GM21526 (cell line): Measurements from ENCODE around the gene CLRN3.

Source experiments
- ATAC-seq: cut with Tn5 transposase; IDR thresholded peaks from one replicate; pipeline ENCODE4 v1.9.1; 2021; ENCODE audit warnings: moderate library complexity; ENCODE audit not compliant: unreplicated experiment, low FRiP score

The CLRN3 gene

DNA sequence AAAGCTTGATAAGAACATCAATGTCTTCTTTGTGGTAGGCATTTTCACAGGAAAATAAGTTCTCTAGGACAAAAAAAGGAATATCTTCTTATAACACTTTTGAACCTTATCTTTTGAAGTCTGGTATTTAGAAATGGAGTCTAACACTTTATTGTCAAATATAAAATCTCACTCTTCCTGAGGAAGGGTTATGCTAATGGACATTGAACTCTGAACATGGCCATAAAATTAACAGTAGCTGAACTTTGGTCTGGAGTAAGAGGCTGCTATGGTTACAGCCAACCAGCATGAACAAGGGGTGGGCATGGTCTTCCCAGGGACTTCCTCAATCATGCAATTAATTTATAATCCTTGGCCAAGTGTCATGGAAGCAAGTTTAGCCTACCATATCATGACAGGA, at the start of gene CLRN3:
Gene CLRN3, minus strand, starts transcription at position 199 of the 400 bp plus-strand sequence. Its CDS starts 157 bp downstream, at position 42.
- no peak for ATAC-seq

GRCh38 chr10:127940866-127941640, 48.3 kb upstream of the CLRN3 start:
- ATAC-seq = no peak

DNA sequence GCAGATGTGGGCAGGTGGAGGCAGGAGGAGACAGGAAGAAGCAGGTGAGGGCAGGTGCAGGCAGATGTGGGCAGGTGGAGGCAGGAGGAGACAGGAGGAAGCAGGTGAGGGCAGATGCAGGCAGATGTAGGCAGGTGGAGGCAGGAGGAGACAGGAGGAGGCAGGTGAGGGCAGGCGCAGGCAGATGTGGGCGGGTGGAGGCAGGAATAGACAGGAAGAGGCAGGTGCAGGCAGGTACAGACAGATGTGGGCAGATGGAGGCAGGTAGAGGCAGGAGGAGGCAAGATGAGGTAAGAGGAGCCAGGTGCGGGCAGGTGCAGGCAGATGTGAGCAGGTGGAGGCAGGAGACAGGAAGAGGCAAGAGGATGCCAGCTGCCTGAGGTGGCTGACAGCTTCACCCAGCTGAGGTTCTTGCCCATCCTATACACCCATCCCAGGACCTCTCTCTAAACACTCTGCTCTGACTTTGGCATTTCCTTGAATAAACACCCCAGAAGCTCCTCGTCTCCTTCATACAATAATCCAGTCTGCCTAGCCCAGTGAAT, 47.1 kb upstream of the CLRN3 start:
- ATAC-seq = no peak

- no peak for ATAC-seq
Observed at GRCh38 chr10:127937915-127938463, 45.2 kb upstream of the CLRN3 start.

DNA sequence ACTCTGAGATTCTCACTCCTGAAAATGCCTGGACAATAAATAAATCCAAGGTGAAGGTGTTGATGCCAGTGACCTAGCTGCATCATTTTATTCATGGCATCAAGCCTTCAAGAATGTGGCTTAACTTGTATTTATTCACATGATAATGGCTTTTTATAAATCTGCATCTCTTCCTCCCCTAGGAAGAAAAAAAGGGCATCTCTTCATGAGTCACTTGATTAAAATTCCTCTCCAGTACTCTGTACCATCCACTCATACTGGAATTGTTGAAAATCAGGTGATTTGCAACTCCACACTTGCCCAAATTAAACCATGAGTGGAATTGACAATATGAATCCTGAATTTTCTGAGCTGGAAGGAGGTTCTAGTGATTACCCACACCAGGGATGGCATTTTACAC, 44.3 kb upstream of the CLRN3 start:
- ATAC-seq = no peak

DNA sequence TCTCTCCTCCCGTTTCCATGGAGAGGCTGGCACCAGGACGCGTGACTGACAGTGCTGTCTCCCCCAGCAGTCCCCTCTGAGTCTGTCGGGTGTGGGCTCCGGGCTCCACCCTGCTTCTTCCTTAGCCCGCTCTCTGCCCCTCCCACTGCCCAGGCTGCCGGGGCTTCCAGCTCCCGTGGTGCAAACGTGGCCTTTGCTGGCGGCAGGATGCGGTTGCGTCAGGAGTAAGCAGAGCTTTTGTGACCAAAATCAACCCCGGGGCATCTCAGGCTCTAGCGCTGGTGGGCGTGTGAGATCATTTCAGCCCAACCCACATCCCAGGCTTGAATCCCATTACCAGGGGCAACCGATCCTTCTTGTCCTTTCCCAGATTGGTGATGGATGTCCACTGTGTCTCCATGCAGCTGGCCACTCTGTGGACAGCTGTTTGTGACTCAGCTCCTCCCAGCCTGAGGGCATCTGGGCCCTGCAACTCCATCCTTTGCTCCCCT, 42.4 kb upstream of the CLRN3 start:
- no peak for ATAC-seq

GRCh38 chr10:127934383-127934782, 41.6 kb upstream of the CLRN3 start:
- ATAC-seq = no peak

GRCh38 chr10:127933271-127933670, 40.5 kb upstream of the CLRN3 start:
- no peak for ATAC-seq

- ATAC-seq = no peak
Observed at GRCh38 chr10:127932521-127933270, 40.0 kb upstream of the CLRN3 start.

GRCh38 chr10:127928021-127928806, 35.5 kb upstream of the CLRN3 start:
- no peak for ATAC-seq

- no peak for ATAC-seq
Observed at GRCh38 chr10:127926455-127926854, 33.7 kb upstream of the CLRN3 start.

- no peak for ATAC-seq
Observed at GRCh38 chr10:127925471-127926207, 32.9 kb upstream of the CLRN3 start.

GRCh38 chr10:127923646-127924045, 30.9 kb upstream of the CLRN3 start:
- no peak for ATAC-seq

GRCh38 chr10:127922675-127923366, 30.1 kb upstream of the CLRN3 start:
- ATAC-seq = no peak

DNA sequence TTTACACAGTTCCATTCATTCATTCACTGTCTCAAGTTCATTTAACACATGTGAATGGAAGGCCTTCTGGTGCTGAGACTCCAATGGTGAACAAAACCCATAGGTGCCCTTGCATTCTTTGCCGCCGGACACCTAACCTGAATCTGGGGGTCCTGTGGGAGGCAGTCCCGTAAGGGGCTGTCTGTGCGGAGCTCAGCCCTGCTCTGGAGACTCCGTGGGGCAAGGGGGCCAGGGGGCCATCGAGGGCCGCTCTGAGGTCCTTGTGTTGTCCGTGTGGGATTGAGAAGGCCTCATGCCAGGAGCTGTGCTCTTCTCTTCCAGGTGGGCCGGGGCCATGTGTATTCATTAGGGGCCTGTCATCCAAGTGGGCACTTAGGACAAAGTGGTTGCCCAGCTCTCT, 29.5 kb upstream of the CLRN3 start:
- ATAC-seq = no peak

GRCh38 chr10:127921753-127922145, 29.0 kb upstream of the CLRN3 start:
- no peak for ATAC-seq

DNA sequence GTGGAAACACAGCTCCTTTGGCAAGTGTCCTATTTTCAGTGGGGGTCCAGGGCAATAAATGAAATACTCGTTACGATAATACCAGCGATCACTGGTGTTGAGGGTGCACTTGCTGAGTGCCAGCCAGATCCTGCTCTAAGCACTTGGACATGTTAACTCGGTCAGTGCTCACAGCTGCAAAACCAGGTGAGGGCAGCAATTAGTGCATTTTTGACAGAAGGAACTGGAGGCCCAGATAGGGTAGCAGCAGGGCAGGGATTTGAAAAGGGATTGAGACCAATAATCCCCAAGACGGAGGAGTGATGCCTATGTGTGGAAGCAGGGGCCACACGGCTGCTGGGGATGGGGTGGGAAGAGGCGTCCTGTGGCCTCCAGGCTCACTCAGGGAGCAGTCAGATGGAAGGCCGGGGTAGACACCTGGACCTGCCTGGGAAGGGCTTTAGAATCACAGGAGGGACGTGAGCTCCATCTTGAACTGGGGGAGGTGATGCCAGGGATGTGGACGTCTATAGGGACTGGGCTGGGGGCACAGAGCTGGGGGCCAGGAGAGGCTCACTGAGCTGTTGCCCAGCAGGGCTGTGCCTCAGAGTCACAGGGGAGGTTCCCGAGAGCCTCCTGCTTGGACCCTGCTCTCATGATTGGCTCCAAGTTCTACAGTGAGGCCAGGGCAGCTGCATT, 28.5 kb upstream of the CLRN3 start:
- no peak for ATAC-seq

DNA sequence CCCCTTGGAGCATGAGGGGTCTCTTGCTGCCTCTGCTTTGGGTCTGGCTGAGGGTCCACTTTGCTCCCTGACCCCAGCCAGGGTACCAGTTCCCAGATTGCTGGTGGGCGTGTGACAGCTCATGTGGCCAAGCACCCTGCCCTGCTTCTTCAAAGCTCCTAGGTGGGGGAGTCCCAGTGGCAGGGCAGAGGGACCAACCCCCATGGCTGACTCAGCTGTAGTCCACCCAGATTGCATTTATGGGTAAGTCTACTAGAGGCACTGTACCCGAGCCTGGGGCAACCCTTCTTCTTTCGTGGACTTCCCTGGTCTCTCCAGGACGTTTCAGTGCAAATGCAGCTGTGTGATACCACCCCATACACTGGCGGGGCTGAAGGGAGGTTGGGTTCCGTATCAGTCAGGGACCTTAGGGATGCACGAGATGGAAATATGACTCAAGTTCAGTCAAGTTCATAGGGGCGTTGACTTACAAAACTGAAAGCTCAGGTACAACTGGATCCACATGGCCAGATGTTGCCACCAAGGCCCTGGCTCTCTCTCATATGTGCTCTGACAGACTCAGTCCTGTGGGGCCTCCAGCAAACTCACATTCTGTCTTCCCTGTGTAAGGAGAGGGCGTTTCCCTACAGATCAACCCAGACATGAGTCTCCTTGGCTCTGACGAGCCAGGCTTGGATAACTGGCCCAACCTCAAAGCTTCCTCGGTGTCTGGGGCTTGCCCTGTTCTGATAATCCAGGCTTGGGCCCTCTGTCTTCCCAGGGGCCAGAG, 27.7 kb upstream of the CLRN3 start:
- no peak for ATAC-seq
